H4 (cell line): ENCODE data around the gene KCNAB3. TPM values are rescaled to one million over a fixed set of nuclear protein-coding genes. Genes with fewer than 3 reads are reported as not detected.

ENCODE experiments used
- DNase-seq: peaks from one replicate; pipeline ENCODE4 v3.0.0-alpha.2; 2015; ENCODE audit warnings: low spot score
- total RNA-seq: library from RNA; depleted of rRNA; stranded (reverse); fragments of >200 nt; shearing (Covaris generic); gene quantifications from 2 replicates; pipeline ENCODE4 v1.2.3, GENCODE V29; 2014

The KCNAB3 gene
- total RNA-seq, 1 experiment from 2014 or later: 0.21 TPM

DNA sequence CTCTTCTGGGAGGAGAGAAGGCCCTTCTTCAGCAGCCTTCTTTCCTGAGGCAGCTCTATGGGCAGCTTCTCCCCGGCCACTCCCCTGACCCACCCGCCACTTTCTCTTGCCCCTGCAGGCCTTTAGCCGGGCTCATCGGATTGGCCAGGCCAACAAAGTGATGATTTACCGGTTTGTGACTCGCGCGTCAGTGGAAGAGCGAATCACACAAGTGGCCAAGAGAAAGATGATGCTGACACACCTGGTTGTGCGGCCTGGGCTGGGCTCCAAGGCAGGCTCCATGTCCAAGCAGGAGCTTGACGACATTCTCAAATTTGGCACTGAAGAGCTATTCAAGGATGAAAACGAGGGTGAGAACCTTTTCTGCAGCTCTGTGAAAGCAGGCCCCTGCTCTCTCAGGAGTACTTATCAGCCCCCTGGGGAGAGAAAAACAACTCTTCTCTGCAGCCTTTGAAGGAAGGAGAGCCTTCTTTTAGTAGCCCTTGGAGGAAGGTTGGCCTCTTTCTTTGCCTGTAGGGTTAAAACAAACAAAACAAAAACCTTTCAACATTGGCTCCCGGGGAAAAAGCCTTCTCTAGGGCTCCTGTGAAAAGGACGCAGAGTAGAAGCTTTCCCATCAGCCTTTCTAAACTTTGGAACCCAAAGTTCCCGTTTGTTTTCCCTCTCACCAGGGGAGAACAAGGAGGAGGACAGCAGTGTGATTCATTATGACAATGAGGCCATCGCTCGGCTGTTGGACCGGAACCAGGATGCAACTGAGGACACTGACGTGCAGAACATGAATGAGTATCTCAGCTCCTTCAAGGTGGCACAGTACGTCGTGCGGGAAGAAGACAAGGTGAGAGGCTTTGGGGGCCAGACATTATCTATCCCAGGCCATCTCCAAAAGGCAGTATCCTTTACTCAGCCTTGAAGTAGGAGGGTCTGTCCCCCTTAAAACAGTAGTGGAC lies 26.2 kb downstream of the KCNAB3 start:
- DNase-seq: no peak

DNA sequence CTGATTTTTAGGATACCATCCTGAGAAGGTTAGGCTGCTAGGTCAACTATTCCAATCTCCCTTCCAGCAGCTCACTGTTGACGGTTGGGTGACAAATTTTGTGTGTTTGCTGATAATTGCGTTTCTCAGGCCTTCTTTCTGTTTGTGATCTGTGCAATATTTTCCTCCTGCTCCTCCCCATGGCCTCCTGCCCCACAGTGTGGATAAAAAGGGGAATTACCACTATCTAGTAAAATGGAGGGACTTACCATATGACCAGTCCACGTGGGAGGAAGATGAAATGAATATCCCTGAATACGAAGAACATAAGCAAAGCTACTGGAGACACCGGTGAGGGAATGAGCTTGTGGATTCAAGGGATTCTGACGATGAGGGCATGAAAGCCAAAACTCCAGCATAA lies 31.9 kb downstream of the KCNAB3 start:
- DNase-seq: no peak

DNA sequence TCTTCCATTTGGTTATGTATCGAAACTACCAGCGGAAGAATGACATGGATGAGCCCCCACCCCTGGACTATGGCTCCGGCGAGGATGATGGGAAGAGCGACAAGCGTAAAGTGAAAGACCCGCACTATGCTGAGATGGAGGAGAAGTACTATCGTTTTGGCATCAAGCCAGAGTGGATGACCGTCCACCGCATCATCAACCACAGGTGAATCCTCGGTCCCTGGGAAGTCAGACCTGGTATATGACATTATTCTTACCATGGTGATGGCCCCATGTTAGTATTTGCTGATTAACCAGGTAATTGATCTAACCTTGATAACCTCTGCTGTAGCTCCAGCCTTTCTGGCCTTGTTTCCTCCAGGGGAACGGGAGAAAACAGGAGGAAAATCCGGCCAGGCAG lies 32.6 kb downstream of the KCNAB3 start:
- no peak for DNase-seq

DNA sequence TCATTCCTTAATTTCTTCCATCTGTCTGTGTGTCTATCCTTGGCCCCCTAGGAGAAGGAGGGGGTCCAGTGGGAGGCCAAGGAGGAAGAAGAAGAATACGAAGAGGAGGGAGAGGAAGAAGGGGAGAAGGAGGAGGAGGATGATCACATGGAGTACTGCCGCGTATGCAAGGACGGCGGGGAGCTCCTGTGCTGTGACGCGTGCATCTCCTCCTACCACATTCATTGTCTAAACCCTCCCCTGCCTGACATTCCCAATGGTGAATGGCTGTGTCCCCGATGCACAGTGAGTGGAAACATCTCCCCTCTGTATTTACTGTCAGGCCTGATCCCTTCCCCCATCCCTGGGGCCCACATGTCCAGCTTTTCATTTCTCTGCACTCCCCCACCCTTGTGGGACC lies 34.8 kb downstream of the KCNAB3 start:
- no peak for DNase-seq

DNA sequence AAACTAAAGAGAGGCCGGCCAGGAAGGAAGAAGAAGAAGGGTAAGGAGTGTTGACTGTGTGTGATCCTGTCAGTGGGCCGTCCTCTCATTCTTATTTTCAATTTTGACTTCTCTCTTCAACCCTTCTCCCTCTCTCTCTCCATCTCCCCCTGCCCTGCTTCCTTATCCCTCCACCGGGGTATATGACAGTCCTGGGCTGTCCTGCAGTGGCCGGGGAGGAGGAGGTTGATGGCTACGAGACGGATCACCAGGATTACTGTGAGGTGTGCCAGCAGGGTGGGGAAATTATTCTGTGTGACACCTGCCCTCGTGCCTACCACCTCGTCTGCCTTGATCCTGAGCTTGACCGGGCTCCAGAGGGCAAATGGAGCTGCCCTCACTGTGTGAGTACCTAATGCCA lies 35.4 kb downstream of the KCNAB3 start:
- no peak for DNase-seq

DNA sequence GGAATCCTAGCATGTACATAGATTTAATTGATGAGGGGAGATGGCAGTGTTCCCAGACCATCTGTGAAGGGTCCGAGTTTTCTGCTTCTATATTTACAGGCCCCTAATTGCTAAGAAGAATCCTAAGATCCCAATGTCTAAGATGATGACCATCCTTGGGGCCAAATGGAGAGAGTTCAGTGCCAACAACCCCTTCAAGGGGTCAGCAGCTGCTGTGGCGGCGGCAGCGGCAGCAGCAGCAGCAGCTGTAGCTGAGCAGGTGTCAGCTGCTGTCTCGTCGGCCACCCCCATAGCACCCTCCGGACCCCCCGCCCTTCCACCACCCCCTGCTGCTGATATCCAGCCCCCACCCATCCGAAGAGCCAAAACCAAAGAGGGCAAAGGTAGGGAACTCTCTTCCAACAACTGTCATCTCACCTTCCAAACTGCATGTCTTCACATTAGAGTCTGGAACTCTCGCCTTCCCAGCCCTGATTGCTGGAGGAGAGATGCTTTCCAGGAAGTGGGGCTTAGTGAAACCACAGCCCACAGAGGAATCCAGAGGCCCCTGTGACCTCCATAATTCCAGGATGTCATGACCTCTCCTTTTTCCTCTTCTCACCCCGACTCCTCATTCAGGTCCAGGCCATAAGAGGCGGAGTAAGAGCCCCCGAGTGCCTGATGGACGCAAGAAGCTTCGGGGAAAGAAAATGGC lies 36.3 kb downstream of the KCNAB3 start:
- DNase-seq: no peak

DNA sequence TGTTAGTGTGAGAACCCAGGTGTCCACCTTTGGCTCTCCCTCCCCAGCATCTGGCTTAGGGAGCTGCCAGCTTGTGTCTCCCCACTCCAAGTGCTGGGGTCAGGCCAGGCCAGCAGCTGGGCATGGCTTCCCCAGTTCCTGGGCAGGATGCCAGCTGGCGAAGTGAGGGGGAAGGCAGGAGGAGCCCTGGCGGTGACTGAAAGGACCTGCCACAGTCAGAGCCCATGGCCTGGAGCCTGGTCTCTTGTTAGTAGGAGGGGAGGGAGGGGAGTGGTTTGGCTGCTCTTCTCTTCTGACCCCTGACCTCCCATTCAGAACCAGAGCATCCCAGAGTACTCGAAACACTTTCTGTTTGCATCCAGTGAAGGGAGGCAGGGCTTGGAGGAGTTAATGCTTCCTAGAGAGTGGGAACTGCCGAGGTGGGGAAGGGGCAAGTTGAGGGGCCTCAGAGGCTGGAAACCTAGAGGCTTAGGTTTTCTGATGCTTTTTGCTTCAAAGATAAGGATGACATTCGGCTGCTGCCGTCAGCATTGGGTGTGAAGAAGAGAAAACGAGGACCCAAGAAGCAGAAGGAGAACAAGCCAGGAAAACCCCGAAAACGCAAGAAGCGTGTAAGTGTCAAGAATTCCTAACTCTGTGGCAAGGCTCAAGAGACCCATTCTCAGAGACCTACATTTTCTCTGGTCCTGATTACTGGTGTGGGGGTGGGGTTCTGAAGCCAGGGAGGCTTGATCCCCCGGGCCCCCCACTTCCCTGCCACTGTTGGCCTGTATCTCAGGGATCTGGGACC lies 40.3 kb downstream of the KCNAB3 start:
- DNase-seq: peak; percentile 90

DNA sequence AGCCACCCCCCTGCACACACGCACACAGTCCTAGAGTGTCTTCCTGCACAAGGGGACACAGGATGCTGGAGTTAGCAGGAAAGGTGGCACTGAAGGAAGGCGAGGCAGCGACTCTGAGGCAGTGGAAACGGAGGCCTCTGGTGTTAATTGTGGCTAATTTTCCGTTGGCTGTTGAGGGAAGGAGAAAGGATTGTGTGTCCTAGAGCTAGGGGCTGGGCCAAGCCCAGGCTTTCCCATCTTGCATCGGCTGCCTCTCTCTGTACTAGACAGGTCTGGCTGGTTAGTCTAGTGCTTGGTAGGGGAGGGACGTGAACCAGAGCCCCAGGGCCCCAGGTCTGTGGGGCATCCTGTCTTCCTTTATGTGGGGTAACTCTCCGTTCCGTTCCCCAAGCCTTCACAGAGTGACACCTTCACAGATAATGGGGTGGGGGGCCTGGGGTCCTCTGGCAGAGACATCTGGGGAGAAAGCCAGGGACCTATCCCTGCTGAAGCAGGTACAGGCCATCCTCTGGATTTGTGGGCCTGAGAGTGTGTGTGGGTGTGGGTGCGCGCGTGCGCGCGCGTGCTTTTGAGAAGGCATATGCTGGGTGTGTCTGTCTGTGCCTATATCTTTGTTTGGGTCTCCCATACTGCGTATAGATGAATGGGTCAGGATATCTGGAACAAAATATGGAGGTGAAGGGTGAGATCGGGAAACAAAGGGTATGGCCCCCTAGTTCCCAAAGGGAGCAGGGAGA lies 41.3 kb downstream of the KCNAB3 start, which contains the start of gene CHD3:
Gene CHD3 (plus strand): TSS at position 606 of the 737 bp plus-strand sequence. CDS start 212 bp downstream, outside the sequence.
- no peak for DNase-seq

DNA sequence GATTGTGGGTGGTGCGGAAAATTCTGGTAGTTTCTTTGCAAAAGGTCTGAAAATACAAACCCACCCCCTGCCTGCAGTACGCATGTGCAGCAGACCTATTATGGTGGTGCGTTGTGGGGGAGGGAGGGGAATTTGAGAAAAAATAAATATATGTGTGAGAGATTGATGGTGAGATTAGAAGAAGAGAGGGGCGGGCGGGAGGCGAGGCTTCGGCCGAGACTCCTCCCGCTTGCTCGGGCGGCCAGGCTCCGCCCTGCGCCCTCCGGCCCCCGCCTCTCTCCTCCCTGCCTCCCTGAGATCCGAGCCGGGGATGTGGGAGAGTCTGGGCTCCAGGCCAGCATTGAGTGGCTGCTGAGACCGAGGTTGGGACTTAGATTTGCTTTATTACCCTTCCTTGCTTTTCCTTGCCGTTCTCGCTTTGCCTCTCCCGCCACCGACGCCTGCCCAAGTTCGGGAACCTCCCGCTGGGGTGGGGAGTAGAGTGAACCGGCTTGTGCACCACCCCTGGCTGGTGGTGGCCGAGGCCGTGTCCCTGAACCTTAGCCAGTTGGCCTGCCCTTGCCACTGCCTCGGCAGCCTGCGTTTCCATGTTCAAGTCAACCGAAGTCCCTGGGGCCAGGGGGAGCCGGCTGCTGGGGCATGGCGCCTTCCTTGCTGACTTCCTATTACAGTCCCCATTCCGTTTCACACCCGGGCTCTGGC lies 42.0 kb downstream of the KCNAB3 start:
- peak; percentile 90 for DNase-seq

DNA sequence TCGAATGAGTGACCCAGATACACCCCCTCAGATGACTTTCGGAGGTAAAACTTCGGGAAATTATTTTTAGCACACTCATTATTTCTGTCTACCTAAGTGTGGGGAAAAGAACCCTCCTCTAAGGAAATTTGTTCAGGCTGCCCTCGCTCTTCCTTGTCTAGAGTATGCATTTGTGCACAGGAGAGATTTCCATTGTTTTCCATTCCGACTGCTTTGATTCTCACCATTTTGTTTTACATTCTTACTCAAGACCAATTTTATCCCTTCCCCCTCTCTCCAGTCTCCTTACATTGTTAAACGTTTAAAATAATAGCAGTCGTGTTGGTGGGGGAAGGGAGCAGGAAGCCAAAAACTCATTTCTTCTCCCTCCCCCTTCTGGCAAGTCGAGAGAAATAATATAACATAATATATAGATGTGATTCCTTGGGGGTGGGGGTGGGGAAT lies 42.6 kb downstream of the KCNAB3 start:
- DNase-seq: no peak

DNA sequence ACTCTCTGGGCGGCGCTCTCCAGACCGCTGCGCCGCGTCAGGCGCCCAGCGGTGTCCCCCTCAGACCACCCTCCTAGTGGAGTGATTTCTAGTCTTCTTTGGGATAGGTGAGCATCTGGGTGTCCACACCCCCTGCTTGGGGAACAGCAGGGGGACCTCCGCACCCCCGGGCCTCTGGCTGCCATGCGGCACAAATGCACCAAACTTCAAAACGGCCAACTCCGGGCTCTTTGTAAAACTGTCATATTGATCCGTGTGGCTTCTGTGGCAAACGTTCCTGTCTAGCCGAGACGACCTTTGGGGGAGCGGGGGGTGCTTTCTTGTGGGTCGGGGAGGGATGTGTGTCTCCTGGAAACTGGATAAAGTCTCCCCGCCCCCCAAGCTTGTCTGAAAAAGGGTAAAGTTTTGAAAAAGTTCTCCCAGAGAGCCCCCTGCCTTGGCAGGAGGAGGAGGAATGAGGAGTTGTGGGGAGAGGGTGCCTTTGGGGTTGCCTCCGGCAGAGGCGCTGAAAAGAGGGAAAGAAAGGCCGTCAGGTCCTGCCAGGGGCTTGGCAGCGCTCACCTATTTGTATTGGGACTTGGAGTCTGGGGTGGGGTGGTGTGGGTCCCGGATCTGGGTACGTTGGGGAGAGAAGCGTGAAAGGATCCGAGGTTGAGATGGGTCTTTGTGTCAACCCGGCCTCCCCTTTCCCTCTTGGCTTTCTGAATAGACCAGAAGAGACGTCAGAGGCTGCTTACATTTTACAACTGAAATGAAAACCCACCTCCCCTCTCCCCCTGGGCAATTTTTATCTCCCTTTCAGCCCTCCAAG lies 43.2 kb downstream of the KCNAB3 start:
- no peak for DNase-seq

DNA sequence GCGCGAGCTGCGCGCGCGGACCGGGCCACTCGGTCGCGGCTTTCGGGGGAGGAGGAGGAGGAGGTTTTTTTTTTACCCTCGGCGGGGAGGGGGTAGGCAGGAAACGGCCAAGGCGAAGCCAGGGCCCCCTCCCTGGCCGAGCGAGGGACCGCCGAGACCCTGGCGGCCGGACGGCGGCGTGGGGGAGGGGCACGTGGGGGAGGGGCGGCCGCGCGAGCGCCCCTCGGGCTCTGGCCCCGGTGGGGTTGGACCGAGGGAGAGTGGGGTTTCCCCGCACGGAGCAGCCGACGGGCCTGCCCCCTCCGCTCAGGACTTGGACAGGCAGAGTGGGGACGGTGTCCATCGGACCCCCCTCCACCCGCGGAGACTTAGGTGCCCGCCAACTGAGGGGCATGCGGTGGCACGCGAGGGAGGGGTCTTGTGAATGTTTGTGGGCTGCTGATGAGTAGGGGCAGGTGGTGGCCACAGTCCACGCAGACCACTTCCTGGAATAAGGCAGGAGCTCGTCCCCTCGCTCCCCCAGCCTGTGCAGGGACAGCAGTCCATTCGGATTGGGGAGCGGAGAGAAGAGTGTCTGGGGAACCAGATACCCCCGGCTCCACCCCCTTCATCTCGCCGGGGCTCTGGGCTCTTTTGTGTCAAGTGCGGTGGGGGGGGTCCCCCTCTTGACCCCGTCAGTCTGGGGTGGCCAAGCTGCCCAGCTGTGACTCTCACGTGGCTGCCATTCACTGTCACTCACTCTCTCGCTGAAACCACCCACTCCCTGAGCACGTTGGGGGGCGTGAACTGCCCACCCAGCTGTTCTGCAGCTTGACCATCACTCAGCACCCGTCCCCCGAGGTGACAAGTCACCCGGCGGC lies 44.1 kb downstream of the KCNAB3 start:
- peak; percentile 33 for DNase-seq

DNA sequence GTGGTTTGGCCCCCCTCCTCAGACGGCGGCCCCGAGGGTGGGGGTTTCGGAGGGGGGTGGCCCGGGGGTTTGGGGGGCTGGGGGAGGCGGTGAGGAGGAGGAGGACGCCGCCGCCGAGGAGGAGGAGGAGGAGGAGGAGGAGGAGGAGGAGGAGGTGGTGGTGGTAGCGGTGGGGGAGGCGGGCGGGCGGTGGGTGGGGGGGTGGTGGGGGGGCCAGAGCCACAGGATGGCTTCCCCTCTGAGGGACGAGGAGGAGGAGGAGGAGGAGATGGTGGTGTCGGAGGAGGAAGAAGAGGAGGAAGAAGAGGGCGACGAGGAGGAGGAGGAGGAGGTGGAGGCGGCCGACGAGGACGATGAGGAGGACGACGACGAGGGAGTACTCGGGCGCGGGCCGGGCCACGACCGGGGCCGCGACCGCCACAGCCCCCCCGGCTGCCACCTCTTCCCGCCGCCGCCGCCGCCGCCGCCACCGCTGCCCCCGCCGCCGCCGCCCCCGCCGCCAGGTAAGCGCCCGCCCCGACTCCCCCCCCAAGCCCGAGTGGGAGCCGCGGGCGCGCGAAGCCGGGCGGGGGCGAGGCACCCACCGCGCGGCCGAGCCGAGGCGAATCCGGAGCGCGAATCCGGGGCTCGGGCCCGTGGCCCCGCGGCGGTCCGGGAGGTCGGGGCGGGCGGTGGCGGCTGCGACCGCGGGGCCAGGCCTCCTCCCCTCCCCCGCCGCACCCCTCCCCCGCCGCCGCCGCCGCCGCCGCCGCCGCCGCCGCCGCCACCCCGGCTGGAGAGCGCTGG lies 44.9 kb downstream of the KCNAB3 start:
- no peak for DNase-seq

DNA sequence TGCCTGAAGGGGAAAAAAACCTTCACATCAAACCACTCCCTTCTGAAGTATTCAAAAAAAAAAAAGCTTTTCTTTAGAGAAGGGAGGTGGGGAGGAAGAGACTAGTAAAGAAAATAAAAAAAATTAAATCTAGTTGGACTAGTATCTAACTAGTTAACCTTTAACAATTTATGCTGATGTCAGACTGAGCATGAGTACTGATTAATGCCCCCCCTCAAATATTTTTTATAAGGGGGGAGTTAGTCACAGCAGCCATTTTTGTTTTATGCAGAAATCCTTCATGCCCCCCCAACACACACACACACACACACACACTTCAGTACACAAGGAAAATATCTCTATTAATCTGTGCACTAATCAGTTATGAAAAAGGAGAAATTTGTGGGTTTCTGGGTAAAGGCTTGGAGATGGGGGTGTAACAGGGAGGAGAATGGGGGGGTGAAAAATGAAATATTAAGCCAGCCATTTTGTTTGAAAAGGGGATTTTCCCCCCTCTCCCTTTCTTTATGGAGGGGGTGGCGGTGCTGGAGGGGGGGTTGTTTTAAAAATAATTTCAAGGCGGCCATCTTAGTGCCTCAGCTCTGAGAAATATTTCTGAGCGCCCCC lies 45.8 kb downstream of the KCNAB3 start:
- no peak for DNase-seq

DNA sequence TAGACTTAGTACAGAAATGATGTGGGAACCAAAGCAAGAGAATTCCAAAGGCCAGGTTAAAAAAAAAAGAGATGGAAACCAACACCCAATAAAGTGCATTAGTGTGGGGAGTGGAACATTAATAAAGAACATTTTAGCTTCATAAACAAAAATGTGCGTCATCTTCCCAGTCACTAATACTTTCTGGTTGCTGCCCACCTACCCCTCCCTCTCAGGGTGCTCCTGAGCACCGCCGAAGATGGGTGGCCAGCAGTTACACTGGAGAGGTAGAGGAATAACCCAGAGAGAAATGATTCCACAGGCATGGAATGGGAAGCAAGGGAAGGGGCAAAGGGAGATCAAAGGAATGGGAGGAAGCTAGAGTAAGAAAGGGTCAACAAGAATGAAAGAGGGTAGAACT lies 47.0 kb downstream of the KCNAB3 start:
- DNase-seq: no peak

DNA sequence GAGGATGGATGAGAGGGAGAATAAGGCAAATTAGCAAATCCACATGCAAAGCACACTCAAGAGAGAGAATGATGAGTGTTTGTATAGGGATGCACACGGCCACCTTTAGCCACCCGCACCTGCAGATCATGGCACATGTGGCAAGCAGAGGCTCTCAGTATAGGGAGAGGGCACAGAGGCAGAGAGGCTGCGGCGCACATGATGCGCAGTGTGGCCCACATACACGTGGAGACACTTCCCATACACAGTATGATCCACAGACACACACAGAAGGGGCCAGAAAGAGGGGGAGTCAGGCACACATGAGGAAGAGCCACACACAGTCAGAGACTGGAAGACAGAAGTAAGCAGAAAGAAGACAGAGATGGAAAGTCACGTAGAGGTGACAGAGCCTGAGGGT lies 47.6 kb downstream of the KCNAB3 start:
- no peak for DNase-seq

DNA sequence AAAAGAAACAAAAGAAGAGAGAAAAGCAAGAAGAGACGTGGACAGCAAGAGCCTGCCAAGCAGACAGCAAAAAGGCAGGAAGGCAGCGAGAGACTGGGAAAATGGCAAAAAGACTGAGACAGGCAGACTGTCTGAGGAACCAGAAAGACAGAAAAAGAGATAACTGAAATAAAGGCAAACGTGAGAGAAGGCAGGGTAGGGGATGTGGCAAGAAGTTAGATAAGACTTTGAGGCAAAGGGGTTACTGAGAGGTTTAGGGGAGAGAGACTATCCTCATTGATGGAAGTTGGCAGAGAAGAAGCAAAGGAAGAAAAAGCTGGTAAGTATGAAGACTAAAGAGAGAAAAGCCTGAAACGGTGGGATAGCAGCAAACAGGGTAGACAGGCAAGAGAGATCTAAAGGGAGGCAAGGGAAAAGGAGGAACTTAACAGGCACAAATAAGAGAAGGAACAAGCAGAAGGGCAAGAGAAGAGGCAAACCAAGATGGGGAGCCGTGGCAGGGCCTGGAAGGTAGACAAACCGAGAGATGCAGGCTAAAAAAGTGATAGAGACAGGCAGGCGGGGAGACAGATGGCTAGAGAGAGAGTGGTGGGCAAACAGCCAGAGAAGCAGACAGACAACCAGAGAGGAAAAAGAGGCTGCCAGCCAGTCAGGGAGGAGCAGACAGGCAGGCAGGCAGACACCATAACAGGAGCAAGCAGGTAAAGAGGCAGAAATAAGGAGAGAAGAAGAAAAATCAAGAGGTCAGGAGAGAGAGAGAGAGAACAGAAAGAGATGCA lies 48.2 kb downstream of the KCNAB3 start:
- no peak for DNase-seq
